Measurements from ENCODE around the gene CACHD1.
"Not testable (repeated sequence)": the region's sequence is repeated elsewhere in the genome, so short reads cannot be mapped to it uniquely, and the experiment has no call there.

Gene CACHD1

DNA sequence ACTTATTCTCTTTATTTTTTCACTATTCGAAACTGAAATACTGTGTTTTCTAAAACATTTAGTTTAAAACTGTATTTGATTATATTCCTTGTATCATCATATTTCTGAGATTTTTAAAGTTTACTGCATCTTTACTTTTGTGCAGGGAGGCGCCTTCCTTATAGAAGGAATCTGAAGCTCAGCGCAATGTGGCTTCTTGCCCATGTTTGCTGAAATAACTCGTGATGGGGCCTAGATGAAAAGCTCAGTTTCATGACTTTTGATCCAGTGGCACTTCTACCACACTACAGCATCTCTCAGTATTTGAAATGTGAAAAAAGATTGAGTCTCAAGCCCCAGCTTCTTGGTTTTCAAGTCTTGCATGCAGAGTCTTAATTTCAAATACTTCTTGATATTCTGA is 28.4 kb downstream of the CACHD1 start:
- no peak for DNase-seq

DNA sequence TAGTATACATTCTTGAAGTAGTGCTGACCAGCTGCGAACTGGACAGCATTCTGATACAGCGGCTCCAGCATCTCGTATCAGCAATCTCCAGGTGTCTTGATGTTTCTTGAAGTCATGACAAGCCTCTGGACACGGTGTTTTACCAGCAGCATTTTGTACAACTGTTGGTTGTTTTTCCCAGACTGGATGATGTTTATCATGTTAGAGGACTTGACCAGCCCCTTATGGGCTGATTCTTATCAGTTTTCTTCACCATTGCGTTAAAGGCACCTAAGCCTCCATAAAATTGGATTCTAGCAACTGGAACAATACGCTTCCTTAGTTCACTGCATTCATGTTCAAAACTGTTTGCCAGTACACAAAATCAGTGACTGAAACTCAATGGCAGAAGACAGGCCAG is 29.1 kb downstream of the CACHD1 start:
- no peak for DNase-seq

DNA sequence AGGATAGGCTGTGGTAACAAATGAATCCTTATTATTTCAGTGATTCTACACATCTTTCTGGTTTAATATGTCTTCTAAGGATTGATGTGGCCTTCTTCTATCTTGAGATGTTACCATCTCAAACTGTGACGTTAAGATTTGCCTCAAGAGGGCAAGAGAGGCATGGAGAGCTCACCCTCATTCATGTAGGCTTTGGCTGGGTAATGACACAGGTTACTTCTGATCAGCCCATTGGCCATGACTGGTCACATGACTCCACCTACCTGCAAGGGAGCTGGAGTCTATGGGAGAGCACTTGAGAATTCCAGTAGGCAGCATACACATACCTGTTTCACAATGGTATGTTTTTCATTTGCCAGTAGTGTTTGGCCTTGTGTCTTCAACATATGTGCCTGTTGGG is 30.0 kb downstream of the CACHD1 start:
- no peak for DNase-seq

DNA sequence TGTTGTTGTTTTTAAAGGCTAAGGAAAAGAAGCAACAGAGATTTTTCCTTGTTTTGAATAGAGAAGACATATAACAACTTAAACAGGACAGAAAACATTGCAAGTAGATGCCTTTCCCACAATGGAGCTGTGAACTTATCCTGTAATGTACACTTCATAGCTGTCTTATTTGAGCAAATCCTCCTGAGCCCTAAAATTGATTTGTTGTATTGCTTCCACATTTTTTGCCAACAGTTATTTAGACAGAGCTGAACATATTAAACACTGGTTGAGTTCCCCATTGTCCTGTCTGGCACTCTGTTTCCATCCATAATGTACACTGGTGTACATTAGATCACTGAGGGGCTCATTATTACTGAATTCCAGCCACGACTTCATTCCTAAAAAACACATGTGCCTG is 32.2 kb downstream of the CACHD1 start:
- DNase-seq, result no peak

DNA sequence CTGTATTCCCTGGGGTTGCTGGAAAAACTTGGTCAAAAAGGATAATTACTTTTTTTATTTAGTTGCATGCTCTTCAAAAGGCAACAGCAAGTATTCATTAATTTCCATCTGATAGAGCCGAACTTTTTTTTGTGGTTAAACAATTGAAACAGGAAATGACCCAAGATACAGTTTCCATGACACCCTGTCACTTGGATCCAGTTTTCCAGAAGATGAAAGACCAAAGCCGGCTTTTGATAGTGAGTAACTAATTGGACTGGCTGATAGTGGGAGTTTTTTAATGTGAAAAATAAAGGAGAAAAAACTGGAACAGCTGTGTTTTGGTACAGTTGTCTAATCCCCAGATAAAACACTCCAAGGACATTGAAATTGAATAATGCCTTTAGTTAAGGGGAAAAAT is 33.0 kb downstream of the CACHD1 start:
- no peak for DNase-seq

DNA sequence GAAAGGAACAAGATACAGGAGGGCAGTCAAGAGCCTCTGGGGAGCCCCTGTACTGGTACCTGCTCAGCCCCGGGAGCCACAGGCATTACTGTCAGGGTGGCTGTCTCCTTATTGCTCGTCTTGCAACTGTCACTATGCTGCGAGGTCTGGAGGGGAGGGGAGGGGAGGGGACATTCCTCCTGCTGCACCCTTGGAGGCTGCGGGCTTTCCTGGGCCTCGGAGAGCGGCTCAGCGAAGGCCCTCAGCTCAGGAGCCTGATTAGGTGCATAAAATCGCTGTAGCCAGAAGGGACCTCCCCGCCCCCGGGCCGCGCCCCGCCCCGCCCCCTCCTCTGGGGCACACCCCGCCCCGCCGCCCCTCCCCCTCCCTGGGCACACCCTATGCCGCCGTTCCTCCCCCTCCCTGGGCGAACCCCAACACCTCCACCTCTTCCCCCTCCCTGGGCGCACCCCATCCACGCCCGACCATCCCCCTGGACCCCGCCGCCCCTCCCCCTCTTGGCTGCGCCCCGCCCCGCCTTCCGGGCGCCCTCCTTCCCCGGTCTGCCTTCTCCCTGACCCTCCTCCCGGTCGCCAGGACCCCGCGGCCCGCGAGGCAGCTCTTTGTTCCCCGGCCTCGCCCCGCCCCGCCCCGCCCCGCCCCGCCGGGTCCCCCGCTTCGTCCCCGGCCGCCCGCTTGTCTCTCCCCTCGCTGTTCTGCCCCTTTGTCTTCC is 35.5 kb downstream of the CACHD1 start:
- peak; percentile 27 for DNase-seq

DNA sequence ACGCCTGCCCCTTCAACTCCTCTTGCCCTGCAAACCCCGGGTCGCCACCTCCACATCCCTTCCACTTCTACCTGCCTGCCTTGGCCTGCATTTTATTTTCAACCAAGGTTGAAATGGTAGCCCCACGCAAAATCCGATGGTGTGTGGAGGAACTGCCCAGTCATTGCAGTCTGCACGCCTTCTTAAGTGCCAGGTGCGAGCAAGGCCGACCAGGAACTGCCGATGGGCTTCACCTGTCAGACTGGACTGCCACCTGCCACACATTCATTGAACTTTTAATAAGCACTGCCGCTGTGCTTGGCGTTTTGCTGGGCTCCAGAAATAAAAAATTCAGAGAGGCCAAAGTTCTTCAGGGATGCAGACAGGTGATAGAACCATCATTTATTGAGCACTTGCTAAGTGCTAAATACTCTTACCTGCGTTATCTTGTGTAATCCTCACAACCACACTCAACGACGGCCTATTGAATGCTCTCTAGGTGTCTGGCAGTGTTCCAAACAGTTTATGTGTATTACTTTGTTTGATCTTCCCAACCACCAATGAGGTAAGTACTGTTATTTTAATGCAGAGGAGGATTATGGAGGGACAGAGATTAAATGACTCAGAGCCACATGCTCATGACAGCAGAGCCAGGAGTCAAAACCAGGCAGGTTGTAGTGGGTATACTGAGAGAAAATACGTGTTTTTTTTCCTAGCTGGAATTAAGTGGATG is 36.2 kb downstream of the CACHD1 start:
- peak; percentile 87 for DNase-seq

DNA sequence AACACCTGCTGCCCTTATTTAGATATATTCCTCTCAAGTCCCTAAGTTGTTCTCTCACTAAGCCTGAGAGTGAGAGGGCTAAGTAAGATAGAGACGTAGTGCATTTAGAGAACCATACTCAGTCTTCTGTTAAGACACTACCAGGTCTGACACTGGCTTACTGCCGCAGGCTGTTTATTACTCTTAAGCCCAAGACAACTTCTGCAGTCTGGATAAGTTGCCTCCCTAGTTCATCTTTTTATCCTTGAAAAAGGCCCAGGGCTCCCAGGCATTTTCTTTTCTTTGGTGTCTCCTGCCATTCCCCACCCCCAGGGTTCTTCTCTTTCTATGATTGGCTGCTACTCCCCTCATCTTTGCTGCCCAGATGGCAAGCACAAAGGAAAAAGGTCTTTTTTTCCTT is 38.7 kb downstream of the CACHD1 start:
- DNase-seq, result no peak

DNA sequence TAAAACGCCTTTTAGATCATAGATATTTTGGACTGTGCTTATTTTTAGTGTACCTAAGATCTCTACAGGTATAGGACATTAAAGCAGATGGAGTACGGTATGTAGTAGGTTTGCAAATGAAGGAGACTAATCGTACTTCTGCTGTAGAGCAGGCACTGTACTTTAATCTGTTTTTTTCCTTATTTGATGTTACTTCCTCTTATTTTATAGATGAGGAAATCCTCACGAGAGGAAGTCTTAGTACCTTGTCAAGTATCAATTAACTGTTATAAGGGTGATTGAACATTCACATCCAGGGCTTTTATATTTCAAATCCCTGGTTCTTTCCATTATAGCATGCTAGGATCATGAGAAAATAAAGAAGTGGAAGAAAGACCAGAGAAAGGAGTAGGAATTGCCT is 41.1 kb downstream of the CACHD1 start:
- no peak for DNase-seq

DNA sequence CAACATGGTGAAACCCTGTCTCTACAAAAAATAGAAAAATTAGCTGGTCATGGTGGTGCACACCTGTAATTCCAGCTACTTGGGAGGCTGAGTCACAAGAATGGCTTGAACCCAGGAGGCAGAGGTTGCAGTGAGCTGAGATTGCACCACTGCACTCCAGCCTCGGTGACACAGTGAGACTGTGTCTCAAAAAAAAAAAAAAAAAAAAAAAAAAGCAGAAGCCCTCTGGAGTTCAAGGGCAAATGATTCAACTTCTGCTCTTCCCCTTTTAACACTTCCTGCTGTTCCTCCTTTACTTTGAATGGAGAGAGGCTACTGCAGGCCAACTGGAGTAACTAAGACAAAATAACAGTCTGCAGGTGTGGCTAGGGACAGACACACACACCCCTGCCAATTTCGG is 42.3 kb downstream of the CACHD1 start:
- DNase-seq, result not testable (repeated sequence)

DNA sequence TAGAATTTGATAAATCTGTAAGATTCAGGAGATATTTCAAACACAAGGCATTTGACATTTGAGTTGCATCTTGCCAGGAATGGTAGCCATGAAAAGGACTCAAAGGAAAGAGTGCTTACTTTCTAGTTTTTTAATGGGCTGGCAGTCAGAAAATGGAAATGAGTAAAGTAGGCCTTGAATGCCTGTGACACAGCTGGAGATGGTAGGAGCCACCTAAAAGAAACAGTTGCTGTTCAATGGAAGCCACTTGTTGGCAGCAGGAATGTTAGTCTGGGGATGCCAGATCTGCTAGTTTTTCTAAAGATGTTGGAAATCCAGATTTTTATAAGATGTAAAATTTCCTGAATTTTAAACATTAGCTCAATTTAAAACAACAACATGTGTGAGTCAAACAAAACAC is 43.6 kb downstream of the CACHD1 start:
- no peak for DNase-seq

DNA sequence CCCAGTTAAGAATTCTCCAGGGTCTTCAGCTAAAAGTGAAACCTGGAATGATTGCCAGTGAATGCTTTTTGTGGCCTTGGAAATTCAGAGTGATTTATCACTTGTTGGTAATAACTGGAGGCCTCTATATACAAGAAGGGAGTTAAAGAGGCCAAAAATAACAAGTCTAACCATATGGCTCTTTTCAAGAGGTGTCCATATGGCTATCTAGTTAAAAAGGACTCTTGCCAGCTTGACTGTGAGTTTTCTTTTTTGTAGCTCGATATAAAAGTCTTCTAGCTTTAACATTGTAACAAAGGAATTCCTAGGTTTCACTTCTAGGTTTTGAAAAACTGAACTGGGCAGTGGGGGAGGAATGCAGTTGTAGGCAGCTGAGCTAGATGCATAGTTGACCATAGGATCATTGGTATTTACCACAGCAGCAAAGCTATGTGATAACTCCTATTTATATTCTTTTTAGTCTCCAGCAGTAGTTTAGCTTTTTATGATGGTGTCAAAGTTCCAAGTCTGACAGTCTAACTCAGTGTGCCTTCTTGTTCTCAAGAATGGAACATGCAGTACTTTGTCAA is 44.4 kb downstream of the CACHD1 start:
- no peak for DNase-seq

DNA sequence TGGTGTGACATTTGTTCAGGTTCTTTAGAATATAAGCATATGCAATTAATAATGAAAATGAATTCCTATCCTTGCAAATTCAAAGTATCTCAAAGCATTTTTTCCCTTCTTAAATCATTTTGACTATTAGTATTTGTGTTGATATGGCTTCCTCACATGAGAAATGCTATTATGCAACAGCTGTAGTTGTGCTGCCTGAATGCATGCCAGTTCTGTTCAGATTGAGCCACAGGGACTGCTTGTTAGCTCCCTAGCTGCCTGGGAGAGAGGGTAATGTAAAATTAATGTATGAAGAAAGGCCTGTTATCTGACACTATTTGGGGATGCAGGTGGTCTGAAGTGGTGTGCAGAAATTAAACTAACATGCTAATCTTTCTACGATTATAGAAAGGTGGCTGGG is 45.5 kb downstream of the CACHD1 start:
- DNase-seq, result no peak

DNA sequence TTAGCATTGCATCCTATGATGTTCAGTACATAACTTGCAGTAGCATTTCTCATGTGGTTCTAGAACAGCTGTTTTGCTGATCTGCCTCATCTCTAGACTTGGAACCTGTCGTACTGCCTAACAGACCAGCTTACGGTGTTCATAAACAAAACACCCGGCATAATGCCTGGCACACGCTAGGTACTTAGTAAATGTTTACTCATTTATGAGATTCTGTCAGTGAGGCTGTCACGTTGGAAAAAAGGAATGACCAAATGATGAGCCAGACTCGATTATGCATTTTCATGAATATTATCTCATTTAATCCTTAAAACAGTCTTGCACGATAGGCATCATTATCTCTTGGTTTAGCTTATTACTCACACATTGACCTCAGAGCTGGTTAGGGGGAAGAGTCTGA is 46.4 kb downstream of the CACHD1 start:
- no peak for DNase-seq

DNA sequence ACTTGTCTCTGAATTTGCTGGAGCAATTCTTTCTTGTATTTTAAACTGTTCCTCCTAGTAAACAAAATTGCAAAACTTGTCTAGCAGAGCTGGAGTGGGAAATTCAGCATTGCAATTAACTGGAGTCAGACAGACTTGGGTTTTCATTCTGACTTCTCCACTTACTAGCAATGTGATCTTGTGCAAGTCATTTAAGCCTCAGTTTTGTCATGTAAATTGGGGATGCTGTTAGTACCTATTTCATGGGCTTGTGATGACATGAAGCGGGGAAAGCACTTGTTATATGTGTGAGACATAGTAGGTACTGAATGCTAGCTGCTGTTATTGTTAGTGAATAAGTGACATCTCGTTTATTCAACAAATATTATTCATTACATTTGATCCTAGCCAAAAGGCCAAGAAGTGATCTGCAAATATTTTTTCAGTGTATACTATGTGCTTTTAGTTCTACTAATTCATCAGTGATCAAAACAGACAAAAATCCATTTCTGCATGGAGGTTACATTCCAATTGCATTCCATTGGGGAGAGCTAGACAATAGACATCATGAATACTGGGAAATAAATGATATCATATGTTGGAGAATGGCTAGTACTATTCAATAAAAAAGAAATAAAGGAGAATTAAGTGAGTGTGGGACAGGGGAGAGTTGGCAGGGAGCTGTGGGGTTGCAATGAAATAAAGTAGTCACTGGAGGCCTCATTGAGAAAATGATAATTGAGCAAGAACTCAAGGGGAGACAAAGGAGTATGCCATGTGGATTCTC is 47.1 kb downstream of the CACHD1 start:
- no peak for DNase-seq

DNA sequence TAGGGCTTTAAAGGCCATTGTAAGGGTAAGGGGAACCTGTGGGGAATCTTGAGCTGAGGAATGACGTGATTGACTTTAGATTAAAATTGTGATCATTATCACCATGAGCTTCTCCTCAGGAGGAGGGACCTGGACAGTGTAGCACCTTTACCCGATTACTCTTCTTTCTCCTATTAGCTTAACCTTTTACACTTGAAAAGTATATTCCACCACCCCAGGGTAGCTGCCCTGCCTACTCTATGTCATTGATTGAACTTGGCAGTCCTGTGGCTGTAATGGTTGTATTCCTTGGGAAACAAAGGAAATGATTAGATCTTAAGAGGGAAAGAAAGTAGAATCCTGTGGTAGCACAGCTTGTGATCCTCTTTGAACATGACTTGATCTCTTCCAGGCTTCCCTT is 47.7 kb downstream of the CACHD1 start:
- DNase-seq, result no peak

DNA sequence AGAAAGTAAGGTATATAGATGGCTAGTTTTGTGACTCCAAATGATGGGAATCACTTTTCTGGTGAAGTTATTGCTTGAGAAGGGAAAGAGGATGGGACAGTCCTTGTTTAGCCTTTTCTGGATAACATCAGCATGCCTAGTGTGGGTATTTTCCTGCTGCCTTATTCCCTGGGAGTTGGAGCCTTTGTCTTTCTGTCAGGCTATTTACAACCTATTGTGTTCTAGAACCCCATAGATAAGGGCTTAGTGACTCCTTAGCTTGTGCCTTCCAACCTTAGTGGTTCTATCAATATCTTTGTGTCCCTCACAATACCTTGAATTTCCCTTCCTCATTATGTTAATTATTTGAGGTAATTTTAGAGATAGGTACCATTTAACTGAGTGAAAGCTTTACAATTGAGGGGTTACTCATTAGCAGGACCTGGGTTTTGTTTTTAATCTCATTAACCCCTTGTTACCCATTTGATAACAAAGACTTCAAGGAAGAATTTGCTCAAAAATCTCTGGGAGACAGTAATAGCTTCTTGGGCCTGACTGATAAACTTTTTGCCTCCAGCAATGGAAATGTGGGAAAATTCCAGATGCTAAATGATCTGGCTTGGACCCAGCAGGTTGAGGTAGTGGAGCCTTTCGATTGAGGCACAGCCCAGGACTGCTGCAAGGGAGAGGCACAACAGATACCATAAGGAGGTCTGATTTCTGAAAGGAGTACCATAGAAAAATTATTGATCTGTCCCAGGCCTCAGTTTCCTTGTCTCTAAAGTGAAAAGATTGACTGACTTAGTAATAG is 49.0 kb downstream of the CACHD1 start:
- DNase-seq, result no peak

DNA sequence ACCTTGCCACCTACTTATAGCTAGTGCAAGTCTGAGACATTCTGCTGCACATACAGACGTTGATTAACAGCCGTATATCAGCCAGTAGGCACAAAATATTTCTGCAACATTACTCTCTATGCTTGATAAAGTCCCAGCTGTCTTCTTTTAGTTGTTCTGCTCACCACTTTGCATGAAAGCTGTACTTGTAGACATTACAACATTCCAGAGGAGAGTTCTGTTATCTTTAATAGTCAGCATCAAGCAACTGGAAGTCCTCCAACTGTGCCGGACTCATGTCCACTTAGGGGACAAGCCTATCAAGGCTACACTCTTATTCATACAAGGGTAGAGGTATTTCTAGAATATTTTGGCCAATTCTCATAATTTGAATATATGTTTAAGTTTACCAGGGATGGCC is 50.0 kb downstream of the CACHD1 start:
- no peak for DNase-seq

DNA sequence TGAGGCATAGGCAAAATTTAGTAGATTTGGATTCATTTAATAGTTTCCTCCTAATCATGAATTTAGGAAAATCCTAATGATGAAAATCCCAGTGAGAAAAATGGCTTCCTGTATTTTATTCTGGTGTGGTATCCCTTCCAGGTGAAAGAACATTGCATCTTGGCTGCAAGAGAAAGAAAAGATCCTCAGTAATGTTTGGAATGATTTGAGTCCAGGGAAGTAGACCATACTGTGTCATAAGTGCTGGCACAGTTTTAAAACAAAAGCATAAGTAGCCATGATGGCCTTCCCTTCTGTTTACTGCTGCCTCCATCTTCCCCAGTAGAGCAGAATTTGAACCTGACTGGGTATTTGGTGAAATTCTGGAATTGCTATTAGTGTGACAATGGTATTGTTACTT is 52.8 kb downstream of the CACHD1 start:
- no peak for DNase-seq

DNA sequence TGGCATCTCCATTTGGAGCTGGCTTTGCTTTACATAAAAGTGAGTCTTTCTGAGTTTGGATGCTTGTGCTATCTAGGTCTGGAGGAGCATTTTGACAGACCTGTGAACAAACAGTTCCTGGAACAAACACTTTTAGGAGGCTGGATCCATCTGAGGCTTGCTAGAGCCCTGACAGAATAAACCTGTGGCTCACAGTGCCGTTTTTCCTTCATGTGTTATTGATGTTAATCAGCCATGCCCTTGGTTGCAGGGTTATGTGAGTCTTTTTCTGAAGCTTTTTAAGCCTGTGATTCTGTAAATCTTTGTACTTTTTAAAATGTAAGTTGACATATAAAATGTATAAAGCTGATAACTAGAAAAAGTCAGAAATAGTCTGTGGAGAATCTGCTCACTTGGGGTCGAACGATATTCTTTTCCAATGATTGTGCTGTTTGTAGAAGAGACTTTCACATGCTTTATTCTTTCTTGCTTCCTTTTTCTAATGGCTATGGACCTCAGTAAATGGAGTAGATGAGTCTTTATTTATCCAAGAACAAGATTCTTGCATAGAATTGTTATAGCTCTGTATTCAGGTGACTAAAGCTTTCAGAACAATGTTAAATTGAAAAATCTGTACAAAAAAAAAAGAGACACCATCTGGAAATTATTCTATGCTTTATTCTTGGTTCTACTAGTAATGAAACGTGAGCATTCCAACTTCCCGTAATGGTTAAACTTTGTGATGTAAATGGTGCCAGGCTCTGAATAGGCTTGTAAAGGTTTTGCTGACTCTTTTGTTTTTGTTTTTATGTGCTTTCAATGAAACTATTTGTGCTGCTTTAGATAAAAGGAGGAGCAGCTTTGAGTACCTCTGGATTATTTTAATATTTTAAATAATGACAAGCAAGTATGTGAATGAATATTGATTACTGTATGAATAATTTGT is 53.7 kb downstream of the CACHD1 start:
- DNase-seq, result no peak

DNA sequence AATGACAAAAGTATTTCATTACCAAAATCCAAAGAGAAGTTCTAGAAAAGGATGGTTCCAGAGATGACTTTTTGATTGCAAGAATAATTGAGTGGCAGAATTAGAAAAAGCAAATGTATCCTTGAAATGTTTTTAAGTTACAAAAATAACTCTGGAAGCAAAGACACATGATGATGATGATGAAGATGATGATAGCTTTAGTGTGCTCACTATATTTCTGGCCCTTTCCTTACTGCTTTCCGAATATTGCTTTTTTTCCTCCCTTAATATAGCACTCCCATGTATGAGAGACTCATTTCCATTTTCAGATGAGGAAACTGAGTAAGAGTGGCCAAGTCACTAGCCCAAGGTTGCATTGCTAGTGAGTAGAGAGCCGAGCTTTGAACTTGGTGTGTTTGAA is 54.7 kb downstream of the CACHD1 start:
- no peak for DNase-seq
